GM15510 (cell line): ENCODE results near the gene GPC6.

Experiments used
- POLR2A ChIP-seq: IDR thresholded peaks from 3 replicates; pipeline ENCODE4 v1.6.1; 2011; ENCODE audit warnings: borderline replicate concordance; ENCODE audit not compliant: insufficient read length; ENCODE audit errors: extremely low read depth

GPC6 gene

DNA sequence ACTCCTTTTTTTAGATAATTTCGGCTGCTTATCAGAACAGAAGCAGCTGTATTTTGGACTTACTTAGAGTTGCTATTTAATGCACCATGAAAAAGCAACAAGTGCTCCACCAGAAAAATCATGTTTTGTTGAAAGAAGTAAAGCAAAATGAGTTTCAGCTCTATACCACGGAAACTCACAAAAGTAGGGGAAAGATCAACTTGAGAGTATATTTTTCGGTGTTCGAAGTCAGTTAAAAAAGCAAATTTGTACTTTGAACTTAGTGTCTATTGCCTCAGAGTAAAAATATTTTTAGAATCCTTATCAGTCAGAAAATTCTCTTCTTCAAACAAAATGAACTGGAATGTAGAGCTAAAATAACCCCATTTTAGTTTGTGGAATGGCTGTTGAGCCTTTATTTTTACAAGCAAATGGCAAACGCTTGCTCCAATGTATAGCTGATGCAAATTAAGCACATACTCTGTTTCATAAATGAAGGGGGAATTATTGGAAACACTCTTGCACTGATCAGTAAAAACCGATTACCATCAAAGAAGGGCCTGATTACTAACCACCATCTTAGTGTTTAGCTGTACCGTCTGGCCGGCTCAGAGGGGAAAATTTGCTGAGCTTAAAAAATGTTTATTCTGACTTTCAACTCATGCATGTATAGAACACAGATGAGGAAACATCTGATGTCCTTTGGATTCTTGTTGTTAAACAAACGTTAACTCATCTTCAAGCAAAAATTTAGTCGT is 540.7 kb downstream of the GPC6 start:
- TF ChIP-seq POLR2A = no peak

DNA sequence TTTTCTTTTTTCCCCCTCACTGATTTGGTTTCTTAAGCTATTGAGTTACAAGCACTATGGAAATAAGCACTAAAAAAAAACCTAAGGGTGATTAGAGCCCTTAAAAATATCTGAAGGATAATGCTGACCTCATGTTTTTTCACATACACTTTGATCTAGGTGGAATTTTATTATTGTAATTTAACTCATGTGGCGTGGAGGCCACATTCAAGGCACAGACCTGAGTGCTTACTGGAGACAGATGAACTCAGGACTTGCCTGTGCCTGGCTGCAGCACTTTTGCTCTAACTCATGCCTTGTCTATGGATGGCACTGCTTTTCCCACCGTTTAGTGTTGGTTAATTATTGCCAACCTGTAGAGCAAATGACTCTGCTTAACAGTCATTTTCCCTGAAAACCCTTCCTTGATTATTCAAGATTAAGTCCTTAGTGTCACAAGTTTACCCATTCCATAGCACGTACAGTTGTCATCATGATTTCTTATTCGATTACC is 541.4 kb downstream of the GPC6 start:
- no peak for TF ChIP-seq POLR2A

DNA sequence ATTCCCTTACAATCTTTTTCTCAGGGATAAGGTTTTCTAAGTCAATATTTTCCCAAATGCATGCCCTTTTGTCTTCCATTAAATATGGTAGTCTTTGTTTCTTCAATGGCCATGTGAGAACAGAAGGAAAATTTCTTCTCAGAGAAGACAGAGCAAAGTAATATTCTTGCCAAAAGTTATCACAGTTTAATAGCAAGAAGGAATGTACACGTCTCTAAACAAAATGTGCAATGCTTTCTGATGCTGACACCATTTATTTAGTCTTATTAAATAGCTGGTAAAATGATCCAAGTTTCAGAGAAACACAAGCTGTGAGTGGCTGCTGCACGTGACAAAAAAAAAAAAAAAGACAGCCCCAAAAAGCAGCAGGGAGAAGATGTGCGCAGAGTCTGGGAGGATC is 542.5 kb downstream of the GPC6 start:
- TF ChIP-seq POLR2A = no peak

DNA sequence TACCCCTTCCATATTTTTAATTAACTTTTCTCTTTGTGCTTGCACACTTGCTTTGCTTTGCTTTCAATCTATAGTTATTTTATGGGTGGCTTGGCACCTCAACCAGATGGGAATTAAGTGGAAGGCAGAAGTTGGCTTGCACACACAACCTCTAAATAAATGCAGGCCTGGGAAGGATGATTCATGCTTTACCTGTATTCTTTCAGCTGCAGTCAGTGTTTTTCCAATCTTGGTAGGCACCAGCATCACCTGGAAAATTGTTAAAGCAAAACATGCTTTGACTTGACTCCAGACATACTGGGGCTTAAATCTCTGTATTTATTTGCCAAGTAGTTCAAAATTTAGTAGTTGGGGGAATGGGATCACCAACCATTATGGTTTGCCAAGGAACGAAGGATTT is 543.0 kb downstream of the GPC6 start:
- TF ChIP-seq POLR2A = no peak

DNA sequence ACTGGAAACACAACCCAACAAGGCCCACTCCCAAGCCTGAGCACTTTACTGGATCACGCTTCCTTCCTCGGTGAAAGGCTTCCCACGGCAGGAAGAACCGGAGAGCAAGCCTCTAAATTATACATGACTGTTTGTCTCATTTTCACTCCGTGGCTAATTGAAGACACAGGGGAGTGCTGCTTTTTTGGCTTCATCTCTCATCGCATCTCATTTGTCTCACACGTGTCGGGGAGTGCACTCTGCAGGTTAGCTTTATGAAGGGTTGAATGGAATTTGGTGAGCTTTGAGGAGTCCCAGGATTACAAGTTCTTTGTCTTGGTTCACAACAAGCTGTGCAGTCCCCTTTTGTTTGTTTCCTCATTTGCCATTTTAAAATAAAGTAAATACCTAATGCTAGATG is 544.6 kb downstream of the GPC6 start:
- TF ChIP-seq POLR2A = no peak

DNA sequence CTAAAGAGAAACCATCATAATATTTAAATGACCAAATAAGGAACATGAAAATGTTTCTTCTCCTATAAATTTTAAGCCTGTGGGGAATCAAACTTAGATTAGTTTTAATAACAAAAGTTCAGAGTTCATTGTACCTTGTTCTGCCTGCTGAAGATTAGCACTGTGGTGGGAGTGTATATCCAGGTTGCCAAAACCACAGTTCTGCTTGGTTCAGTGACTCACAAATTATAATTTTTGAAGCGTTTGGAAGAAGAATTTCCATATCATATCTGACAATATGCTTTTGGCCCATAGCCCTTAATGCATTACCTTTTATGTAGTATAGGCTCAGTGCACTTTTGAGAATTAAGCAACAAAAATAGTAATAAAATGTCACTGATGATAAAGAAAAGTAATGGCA is 545.2 kb downstream of the GPC6 start:
- TF ChIP-seq POLR2A = no peak

DNA sequence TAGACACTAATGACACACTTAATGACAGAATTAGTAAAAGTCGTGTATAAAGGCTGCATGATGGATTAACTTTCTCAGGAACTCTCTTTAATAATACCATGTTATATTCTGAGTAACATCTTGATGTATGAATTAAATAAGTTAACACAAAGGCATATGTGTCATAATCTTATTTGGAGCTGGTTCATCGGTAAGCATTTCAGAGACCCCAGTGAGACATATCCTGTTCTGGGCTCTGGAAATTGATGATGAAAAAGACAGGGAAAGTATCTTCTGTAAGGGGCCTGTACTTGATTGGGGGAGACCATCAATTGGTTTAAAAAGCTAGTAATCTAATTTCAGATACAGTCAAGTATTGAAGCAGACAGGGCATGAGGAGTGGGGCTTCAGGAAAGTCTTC is 547.9 kb downstream of the GPC6 start:
- no peak for TF ChIP-seq POLR2A

DNA sequence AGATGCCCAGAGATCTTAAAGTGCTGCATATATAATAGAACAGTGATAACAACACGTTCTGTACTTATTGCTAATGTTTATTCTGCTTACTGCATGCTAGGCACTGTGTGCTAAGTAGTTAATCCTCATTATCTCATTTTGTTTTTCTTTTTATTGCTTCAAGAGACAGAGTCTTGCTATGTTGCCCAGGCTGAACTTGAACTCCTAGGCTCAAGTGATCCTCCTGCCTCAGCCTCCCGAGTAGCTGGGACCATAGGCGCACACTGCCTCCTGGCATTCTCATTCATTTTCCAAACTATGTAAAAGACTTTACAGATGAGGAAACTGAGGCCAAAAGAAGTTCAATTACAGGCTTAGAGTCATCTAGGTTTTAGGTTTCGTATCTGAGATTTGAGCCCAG is 548.4 kb downstream of the GPC6 start:
- TF ChIP-seq POLR2A = no peak

DNA sequence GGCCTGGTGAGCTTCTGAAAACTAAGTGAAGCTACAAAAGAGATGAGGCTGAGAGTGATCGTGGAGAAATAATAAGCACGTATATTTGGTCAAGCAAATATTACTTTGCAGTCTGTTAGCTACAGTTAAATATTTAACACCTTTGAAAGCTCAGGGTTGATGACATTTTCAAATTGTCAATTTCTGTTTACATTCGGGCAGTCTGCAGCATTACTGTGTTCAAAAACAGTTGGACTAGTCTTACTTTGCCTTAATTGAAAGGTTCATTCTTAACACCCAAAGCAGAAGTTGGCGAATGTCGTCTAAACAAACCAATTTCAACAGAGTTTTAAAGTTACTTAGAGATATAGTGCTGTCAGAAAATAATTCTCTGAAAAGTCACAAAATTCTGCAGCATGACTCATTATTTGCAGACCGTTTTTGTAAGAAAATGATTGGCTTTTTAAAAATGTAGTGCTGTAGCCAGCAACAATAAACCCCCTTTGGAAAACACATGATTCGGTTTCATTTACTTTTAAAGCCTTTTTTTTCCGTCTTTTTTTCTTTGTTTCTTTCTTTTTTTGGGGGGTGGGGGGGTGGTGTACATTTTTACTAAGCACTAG is 549.0 kb downstream of the GPC6 start:
- no peak for TF ChIP-seq POLR2A

DNA sequence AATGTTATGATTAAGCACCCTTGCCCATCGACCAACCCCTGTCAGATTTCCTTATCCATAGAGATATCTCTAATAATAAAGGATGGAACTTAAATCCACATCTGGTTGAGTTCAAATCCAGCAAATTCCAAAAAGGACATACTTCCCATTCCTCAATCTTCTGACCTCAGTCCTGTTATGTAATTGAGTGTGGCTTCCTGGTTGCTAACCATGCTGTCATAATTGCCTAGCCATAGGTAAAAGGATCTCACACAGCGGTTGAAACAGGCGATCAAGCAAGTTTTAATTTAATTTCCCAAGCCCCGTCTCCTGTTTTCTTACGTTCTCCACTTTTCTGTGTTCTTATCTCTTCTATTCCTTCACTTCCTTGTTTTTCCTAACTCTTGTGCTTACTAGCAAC is 550.3 kb downstream of the GPC6 start:
- no peak for TF ChIP-seq POLR2A

DNA sequence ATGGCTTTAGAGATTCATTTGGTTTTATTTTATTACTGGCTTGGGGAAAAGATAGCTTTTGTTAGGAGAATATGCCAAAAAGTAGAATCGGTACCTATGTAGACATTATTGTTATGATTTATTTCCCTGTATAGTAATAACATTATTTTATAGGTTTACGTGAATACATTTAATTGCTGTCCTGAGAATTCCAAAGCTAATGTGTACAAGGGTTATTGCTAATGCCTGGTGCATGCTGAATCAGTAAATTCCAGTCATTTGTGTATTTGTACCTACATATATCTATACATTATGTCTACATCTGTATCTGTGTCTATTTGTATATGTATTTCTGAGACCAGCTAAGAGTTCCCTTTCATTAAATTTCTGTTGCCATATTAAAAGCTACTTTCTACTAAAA is 550.9 kb downstream of the GPC6 start:
- no peak for TF ChIP-seq POLR2A

DNA sequence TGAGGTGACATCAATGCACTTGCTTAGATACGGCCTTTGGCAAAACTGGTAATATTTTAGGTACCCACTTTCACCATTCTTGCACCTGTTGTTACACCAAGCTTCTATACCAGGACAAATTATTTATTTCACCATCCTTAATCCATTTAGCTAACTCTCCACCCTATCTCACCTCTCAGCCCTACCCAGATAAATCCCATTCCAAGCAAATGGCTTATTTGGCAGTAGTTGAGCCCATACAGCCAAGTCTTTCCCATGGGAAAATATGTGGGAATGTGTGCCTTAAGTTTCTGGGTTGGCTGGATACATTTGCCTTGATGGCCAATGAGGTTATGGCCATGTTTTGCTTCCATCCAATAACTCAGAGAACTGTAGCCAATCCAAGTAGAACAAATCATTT is 551.9 kb downstream of the GPC6 start:
- TF ChIP-seq POLR2A = no peak

DNA sequence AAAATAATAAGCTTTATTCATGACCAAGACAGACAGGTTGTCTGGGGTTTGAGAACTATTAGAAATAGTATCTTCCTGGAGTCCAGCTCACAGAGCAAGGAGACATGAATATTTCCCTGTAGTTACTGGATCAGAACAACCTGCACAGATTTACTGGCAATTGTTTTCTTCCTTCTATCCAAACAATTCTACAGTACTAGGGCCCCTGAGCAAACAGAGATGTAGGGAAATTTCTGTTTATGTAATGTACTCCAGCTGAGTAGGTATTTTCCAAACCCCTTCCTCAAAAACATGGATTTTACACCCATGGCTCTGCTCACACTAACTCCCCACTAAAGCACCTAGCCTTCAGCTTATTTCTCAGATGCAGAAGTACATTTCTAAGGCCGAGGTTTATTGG is 557.6 kb downstream of the GPC6 start:
- TF ChIP-seq POLR2A = no peak

DNA sequence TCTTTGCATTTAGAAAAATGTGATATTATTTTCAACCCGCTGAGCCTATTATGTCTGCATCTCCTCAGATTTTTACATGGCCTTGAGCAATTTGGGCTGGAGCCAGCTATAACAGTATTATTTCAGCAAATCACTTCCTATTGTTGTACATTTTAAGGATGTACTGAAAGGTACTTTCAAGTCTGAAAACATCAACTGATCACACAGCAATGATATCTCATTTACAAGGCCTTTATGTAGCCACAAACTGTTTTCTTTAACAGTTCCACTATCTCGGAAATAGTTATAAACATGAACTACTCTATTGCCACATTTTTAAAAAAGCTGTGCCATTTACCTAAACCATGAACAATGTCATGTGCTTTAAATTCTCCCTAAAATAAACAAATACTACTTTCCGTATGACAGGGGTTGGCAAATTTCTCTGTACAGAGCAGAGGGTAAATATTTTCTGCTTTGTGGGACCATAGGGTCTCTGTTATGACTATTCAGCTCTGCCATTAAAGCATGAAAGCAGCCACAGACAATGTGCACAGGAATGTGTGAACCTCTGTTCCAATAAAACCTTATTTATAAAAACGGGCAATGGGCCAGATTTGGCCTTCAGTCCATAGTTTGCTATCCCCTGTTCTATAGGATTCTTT is 560.4 kb downstream of the GPC6 start:
- no peak for TF ChIP-seq POLR2A

DNA sequence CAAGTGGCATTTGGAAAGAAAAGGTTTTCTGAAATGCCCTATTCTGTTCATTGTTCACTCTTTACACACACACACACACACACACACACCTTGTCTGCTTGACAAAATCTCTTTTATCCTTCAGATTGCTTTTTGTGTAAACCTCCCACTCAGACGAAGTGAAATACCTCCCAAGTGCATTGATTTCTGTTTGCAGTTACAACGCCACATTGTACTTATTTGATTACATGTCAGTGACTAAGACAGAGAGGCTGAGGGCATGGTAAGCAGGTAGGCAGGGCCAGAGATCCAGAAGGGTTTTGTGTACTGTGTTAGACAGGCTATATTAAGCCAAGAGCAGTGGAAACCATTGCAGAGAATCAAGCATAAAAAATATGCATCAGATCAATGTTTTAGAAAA is 561.8 kb downstream of the GPC6 start:
- TF ChIP-seq POLR2A = no peak

DNA sequence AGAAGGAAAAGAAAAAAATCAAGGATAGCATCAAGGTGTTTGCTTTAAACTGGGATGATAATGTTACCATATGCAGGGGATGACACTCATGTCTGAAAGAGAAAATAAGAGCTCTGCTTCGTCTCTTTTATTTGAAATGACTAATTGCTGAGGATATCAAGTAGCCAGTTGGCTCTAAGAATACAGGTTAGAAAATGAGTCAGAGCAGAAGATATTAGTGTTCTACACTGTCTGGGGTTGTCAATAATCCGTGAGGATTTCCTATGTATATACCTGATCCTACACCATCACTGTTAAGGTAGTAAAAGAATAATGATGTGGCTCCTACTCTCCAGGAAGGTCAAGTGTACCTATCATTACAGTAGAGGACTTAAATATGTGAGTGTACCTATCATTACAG is 562.5 kb downstream of the GPC6 start:
- no peak for TF ChIP-seq POLR2A
